Panc1 (cell line): Measurements from ENCODE around the gene SAMD14. TPM values are rescaled to one million over a fixed set of nuclear protein-coding genes. Genes with fewer than 3 reads are reported as not detected.

Experiments used
- ATAC-seq: fragments of 200-7000 bp; cut with Tn5 transposase; 2 replicates; pipeline ENCODE4 v1.9.1; 2020; ENCODE audit warnings: mild to moderate bottlenecking, moderate library complexity
- BruUV-seq: library from RNA; stranded (reverse); fragments of 400-500 nt; replicated peaks from 2 replicates; lab custom pipeline; 2021; lab: Mats Ljungman, UMichigan
- CTCF ChIA-PET: fragments of 300-600 bp; sonication (Branson Sonifier 250); formaldehyde crosslinking; loops from one replicate; lab custom pipeline; 2022; ENCODE audit warnings: antibody characterized with exemption; lab: Charles Lee
- POLR2A ChIA-PET: fragments of 300-600 bp; sonication (Branson Sonifier 250); formaldehyde crosslinking; loops from one replicate; lab custom pipeline; 2022; ENCODE audit warnings: antibody characterized with exemption; lab: Charles Lee
- DNase-seq: peaks from one replicate; pipeline ENCODE4 v3.0.0-alpha.2; 2010; ENCODE audit warnings: low read depth, low spot score
- H3K27ac ChIP-seq: 2 replicates; pipeline ENCODE4 v1.5.1; 2011; ENCODE audit warnings: mild to moderate bottlenecking, low read length, inconsistent platforms
- H3K27me3 ChIP-seq: fragments of 200-500 bp; sonication (Bioruptor generic); 2 replicates; pipeline ENCODE4 v1.6.0; 2014; ENCODE audit warnings: low read length, inconsistent platforms; ENCODE audit not compliant: control insufficient read depth, insufficient read depth
- H3K36me3 ChIP-seq: fragments of 200-500 bp; sonication (Bioruptor generic); 2 replicates; pipeline ENCODE4 v1.5.1; 2014; ENCODE audit warnings: inconsistent platforms, mild to moderate bottlenecking, low read length, moderate library complexity; ENCODE audit not compliant: control insufficient read depth, insufficient read depth
- H3K4me1 ChIP-seq: 2 replicates; pipeline ENCODE4 v1.5.1; 2011; ENCODE audit warnings: inconsistent platforms, mild to moderate bottlenecking, low read length, moderate library complexity; ENCODE audit not compliant: control insufficient read depth, insufficient read depth
- H3K4me3 ChIP-seq, 2 experiments: 2 replicates each; pipeline ENCODE4 v1.5.1; 2011 to 2012; ENCODE audit warnings: low read depth in 2 of 2, low read length in 2 of 2, mild to moderate bottlenecking in 2 of 2, inconsistent platforms in 1 of 2, moderate library complexity in 1 of 2
- H3K9me3 ChIP-seq: fragments of 200-500 bp; sonication (Bioruptor generic); 2 replicates; pipeline ENCODE4 v1.5.1; 2014; ENCODE audit warnings: low read depth, mild to moderate bottlenecking, inconsistent platforms, low read length, moderate library complexity; ENCODE audit not compliant: control insufficient read depth, insufficient read depth
- CTCF ChIP-seq: fragments of 450-650 bp; IDR thresholded peaks from 2 replicates; pipeline ENCODE4 v1.5.1; 2017; ENCODE audit warnings: mild to moderate bottlenecking
- POLR2AphosphoS5 ChIP-seq: IDR thresholded peaks from 2 replicates; pipeline ENCODE4 v1.6.1; 2012; ENCODE audit warnings: mild to moderate bottlenecking, low read depth, low read length, moderate library complexity
- REST ChIP-seq, 2 experiments: IDR thresholded peaks; 2 replicates each; pipeline ENCODE4 v1.6.1; 2011 to 2012; ENCODE audit warnings: low read depth in 2 of 2, control low read depth in 1 of 2, low read length in 1 of 2, mild to moderate bottlenecking in 1 of 2, moderate library complexity in 1 of 2; ENCODE audit not compliant: insufficient read depth in 1 of 2
- SIN3A ChIP-seq: IDR thresholded peaks from 2 replicates; pipeline ENCODE4 v1.6.1; 2012; ENCODE audit warnings: low read depth, mild to moderate bottlenecking, low read length, moderate library complexity, borderline replicate concordance; ENCODE audit not compliant: insufficient read depth
- TCF7L2 ChIP-seq: IDR thresholded peaks from 2 replicates; pipeline ENCODE4 v1.6.1; 2011; ENCODE audit warnings: mild to moderate bottlenecking, low read depth, low read length, inconsistent platforms
- in situ Hi-C: cut with HindIII; loops from 2 replicates; pipeline ENCODE4 v1.10.0; 2016; ENCODE audit warnings: low sequenced_read_pairs, low pct_unique_long_range_greater_than_20kb
- intact Hi-C: fragments of 100-400 bp; cut with micrococcal nuclease; formaldehyde crosslinking; loops from one replicate; pipeline ENCODE4 v1.10.0; 2022; ENCODE audit not compliant: unreplicated experiment
- total RNA-seq: library from RNA; stranded (reverse); gene quantifications from one replicate; pipeline ENCODE4 v1.2.1, GENCODE V29; 2021; ENCODE audit not compliant: unreplicated experiment

The SAMD14 gene
- total RNA-seq, 1 experiment from 2014 or later, result 6.9 TPM

- Histone ChIP-seq H3K27me3 (no peaks in the 10 kb centered on the region), H3K27ac (no peak overlapping the region), H3K9me3 (no peaks in the 10 kb centered on the region), H3K4me3 (no peak overlapping the region), H3K36me3 (no peaks in the 10 kb centered on the region), H3K4me1 (peaks cover 25% of the 10 kb centered on the region)
- ATAC-seq (peak; percentile 54), DNase-seq (no peak)
- CTCF ChIA-PET, result interaction anchor here (1.0 kb wide), 1 partner anchor 10 kb away, joined by 3 read pairs; no protein-coding TSS in a partner anchor
- in situ Hi-C loops (no loop called here), intact Hi-C loops (no loop called here)
- BruUV-seq, result no TSS peak
- TF ChIP-seq TCF7L2 (no peak), CTCF (no peak), REST (IDR thresholded peaks at IDR 0.05; ENCODE audit: insufficient read depth in 1 of 2, low read depth in 2 of 2, low read length in 1 of 2) (no peak), POLR2AphosphoS5 (no peak), SIN3A (no peak)
- POLR2A ChIA-PET, result interaction anchor here (0.6 to 0.7 kb wide), 3 partner anchors 221 to 1081 kb away, joined by 3 to 10 read pairs (median 9); no protein-coding TSS in a partner anchor
Observed at GRCh38 chr17:50102164-50102991, 27.6 kb downstream of the SAMD14 start.

GRCh38 chr17:50101346-50102163, 28.4 kb downstream of the SAMD14 start:
- Histone ChIP-seq H3K4me1 (peaks cover 25% of the 10 kb centered on the region), H3K4me3 (no peak overlapping the region), H3K27ac (no peak overlapping the region), H3K9me3 (no peaks in the 10 kb centered on the region), H3K36me3 (no peaks in the 10 kb centered on the region), H3K27me3 (no peaks in the 10 kb centered on the region)
- DNase-seq (no peak), ATAC-seq (peak; percentile 63)
- TF ChIP-seq TCF7L2, result no peak
- TF ChIP-seq REST (IDR thresholded peaks at IDR 0.05; ENCODE audit: insufficient read depth in 1 of 2, low read depth in 2 of 2, low read length in 1 of 2), result no peak
- TF ChIP-seq CTCF, result no peak
- CTCF ChIA-PET, result no interaction called here
- in situ Hi-C loops (no loop called here), intact Hi-C loops (no loop called here)
- no TSS peak for BruUV-seq
- POLR2A ChIA-PET, result interaction anchor here (0.7 kb wide), 2 partner anchors 508 to 1080 kb away, joined by 9 to 10 read pairs; no protein-coding TSS in a partner anchor
